ENCODE results near the gene ARL5C.
"Not testable (repeated sequence)": the region's sequence is repeated elsewhere in the genome, so short reads cannot be mapped to it uniquely, and the experiment has no call there.

Gene ARL5C

GRCh38 chr17:39194089-39194984 is 28.4 kb upstream of the ARL5C start:
- no peak for DNase-seq (ENCODE audit: low spot score)

DNA sequence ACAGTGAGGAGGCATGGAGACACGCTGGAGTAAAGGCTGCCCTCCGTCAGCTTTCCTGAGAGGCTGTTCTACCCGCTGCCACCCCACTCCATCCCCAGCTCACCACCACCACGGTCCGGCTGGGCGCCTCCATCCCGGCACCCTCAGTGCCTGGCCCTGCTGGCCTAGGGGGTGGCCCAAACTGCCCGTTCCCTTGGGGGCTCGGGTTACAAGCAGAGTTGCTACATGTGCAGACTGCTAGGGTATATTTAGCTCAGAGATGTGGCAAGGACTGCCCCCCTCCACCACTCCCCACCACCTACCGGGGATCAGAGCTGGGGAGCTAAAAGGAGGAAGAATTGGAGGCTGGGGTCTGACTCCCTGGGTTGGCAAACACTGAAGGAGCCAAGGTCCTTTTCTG is 27.4 kb upstream of the ARL5C start:
- no peak for DNase-seq (ENCODE audit: low spot score)

DNA sequence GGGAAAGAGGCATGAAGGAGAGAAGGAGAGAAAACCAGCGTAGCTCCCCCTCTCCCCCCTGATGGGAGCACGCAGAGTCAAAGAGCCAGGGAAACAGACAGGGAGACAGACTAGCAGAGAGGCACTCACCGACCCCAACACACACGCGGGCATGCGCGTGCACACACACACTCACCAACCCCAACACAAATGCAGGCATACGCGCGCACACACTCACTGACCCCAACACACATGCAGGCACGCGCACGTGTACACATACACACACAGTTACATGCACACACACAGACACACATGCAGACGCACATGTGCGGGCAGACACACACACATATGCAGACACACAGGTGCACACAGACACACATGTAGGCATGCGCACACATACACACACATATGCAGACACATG is 26.9 kb upstream of the ARL5C start:
- no peak for DNase-seq (ENCODE audit: low spot score)

DNA sequence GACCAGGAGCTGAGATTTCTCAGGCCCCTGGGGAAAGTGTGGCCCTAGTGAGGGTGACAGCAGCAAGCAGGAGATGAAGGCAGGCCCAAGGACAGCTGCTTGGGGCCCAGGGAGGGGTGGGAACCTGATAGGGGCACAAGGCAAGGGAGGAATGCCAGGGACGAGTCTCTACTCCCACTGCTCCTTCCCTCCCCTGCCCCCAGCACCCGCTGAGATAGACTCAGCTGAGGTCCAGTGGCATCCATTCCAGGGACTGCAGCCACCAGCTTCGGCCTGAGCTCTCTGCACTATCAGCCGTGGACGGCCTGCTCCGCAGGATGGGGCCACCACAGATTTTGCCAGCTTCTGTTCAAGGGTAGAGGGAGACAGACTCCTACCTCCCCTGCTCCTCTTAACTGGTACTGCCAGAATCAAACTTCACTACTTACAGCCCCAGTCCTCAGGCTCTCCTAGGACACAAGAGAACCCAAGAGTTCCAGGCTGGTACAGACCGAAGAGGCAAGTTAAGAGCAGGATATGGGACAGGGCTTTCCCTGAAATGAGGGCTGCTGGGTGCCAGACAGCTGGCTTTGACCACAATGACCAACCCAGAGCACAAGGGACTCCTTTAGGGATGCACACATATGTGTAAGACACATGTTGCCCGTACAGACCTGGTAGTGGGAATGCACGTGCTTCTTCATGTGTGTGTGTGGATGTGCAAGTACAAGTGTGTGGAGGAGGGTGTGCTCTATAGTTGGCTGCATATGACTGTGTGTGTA is 26.0 kb upstream of the ARL5C start:
- DNase-seq (ENCODE audit: low spot score), result no peak

DNA sequence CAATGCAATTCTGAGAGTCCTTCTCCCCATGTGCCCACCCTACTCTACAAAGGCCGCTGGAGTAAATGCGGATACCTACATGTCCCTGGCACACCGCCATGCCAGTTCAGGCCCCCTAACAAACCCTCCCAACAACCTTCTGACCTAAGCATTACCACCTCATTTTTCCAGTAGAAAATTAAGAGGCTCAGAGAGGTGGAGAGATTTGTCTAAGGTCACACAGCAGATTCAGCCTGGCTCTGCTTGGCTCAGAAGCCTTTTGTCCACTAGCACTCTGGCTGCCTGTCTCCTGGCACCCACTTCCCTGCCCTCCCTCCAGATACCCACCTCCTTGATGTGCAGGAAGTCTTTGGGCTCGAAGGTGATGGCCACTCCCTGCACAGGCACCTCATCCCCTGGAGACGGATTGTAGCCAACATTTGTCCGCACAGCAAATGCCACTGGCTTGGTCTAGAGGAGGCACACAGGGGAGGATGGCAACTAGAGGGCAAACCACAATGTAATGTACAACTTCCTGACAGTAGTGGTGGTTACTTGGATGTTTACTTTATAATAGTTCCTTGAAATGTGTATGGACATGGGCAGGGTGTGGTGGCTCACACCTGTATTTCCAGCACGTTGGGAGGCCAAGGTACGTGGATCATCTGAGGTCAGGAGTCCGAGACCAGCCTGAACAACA is 21.3 kb upstream of the ARL5C start:
- DNase-seq (ENCODE audit: low spot score), result no peak

- DNase-seq (ENCODE audit: low spot score), result no peak
Observed at GRCh38 chr17:39186481-39187002, 20.6 kb upstream of the ARL5C start.

GRCh38 chr17:39183720-39184119 is 17.8 kb upstream of the ARL5C start:
- no peak for DNase-seq (ENCODE audit: low spot score)

DNA sequence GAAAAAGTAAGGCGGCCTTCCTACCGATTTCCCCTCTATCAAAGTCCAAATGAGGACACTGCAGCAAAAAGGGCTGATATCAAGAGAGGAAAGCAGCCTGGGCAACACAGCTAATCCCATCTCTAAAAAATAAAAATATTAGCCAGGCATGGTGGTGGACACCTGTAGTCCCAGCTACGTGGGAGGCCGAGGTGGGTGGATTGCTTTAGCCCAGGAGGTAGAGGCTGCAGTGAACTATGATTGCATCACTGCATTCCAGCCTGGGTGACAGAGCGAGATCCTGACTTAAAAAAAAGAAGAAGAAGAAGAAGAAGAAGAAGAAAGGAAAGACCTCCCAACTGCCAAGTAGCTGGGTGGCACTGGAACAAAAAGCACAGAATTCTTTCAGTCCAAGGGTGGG is 17.1 kb upstream of the ARL5C start:
- DNase-seq (ENCODE audit: low spot score), result no peak

DNA sequence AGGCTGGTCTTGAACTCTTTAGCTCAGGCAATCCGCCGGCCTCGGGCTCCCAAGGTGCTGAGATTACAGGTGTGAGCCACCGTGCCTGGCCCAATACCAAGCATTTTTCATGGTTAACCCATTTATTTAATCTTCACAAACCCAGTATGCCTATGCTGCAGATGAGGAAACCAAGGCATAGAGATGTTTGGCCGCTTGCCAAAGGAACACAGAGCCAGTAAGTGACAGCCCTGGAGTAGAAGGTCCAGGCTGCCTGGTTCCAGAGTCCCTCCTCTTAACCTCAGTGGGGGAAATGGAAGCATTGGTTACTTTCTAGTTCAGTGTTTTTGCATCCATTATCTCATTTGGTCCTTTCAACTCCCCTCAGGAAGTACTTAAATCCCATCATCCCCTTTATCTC is 15.3 kb upstream of the ARL5C start:
- no peak for DNase-seq (ENCODE audit: low spot score)

DNA sequence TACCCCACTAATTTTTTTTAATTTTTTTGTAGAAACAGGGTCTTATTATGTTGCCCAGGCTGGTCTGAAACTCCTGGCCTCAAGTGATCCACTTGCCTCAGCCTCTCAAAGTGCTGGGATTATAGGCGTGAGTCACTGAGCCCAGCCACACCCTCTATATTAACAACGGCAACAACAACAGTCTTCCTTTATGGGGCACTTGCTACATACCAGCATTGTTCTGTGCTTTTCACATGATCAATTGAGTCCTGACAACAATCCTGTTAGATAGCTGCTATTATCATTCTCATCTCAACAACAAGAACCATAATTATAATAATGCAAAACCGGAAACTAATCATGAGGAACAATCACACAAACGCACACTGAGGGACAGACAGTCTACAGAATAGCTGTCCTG is 12.6 kb upstream of the ARL5C start:
- DNase-seq (ENCODE audit: low spot score), result no peak

GRCh38 chr17:39177256-39177655 is 11.3 kb upstream of the ARL5C start:
- no peak for DNase-seq (ENCODE audit: low spot score)

DNA sequence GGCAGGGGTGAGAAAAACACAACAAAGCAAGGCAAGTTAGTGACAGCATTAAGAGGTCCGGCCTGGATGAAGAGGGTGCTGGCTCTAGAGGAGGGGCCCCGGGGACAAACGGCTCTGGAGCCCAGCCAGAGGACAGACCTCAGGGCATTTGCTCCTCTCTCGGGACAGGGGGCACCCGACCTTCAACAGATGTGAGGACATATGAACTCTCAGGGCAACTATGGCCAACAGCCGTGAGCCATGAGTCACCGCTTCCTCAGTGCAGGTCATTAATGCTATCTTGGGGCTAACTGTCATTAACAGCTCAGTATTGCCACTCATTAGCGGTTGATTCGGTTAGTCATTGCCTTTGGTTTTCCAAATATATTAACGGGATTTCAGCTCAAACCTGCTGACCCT is 9.7 kb upstream of the ARL5C start:
- peak; percentile 30 for DNase-seq (ENCODE audit: low spot score)

DNA sequence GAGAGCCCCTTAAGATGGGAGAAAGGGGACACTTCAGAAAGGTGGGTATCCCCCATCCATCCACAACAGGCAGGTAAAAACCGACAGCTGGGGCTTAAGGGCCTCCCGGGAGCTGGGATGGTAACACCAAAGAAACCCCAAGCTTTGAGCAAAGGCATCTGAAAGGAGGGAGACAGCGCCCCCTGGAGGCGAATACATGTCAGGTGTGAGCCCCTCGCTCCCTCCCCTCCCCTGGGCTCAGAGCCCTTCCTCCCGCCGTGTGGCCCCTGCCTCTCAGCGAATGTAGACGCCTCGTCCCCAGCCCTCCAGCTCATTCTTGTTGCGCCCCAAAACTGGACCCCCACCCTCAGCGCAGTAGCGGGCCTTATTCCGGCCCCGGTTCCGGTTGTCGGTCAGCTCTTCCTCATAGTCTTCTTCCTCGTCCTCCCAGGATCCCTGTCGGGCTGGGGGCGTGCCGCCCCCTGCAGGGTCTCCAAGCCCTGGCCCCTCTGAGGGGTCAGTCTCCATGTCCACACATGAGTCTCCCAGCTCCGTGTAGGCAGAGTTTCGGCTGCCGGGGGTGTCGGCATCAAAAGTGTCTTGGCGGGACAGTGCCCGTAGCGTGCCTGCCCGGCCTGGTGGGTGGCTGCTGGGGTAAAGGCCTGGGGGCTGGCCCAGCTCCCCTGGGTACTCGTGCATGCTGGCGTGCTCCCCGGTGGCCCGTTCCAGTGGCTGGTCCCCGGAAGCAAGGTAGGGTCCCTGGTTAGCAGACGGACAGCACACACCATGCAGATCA is 9.1 kb upstream of the ARL5C start:
- peak; percentile 50 for DNase-seq (ENCODE audit: low spot score)

- no peak for DNase-seq (ENCODE audit: low spot score)
Observed at GRCh38 chr17:39173526-39174274, 7.7 kb upstream of the ARL5C start.

DNA sequence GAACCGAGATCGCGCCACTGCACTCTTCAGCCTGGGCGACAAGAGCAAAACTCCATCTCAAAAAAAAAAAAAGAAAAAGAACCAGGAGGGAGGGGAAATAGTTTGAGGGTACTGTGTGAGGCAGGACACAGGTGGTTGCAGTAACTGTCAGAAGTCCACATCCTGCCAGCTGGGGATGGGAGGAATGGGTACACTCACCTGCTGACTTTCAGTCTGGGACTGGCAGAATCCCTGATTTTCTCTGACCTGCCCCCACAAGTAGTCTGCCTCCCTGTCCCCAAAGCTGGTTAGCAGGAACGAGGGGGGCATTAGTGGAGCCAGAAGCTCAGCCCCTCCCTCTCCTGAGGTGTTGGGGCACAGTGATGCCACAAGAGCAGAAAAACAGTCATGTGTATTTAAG is 7.1 kb upstream of the ARL5C start:
- no peak for DNase-seq (ENCODE audit: low spot score)

- DNase-seq (ENCODE audit: low spot score), result no peak
Observed at GRCh38 chr17:39171933-39172332, 6.0 kb upstream of the ARL5C start.

GRCh38 chr17:39170558-39170957 is 4.6 kb upstream of the ARL5C start:
- no peak for DNase-seq (ENCODE audit: low spot score)

- no peak for DNase-seq (ENCODE audit: low spot score)
Observed at GRCh38 chr17:39170109-39170508, 4.1 kb upstream of the ARL5C start.

DNA sequence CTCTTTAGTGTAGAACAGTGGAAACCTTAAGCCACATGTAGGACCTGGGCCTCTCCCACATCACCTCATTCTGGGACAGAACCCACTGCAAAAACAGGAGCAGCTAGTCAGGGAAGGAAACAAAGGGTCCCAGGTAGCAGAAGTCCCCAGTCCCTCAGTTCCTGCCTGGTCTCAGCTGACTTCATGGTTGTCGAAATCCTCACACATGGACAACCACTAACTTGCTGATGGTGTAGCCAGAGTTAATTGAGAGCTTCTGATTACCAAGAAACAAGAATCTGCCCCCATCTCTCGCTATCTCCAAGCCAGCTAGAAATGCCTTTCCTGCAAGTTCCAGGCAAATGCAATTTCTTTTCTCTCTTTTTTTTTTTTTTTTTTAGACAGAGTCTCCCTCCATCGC is 3.6 kb upstream of the ARL5C start:
- no peak for DNase-seq (ENCODE audit: low spot score)

DNA sequence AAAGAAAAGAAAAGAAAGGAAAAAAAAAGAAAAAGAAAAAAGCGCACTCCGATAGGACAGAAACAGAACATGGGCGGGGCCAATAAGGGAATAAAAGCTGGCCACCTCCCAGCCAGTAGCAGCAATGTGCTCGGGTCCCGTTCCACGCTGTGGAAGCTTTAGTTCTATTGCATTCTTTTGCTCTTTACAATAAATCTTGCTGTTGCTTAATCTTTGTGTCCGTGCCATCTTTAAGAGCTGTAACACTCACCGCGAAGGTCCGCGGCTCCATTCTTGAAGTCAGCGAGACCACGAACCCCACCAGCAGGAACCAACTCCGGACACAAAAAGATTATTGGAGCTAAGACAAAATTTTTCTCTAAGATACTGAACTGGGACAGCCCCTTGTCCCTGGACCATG is 3.1 kb upstream of the ARL5C start:
- no peak for DNase-seq (ENCODE audit: low spot score)

DNA sequence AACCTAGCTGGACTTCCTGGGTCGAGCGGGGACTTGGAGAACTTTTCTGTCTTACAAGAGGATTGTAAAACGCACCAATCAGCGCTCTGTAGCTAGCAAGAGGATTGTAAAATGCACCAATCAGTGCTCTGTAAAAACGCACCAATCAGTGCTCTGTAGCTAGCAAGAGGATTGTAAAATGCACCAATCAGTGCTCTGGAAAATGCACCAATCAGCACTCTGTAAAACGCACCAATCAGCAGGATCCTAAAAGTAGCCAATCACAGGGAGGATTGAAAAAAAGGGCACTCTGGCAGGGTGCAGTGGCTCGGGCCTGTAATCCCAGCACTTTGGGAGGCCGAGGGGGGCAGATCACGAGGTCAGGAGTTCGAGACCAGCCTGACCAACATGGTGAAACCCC is 2.5 kb upstream of the ARL5C start:
- DNase-seq (ENCODE audit: low spot score), result not testable (repeated sequence)

Measured in kidney tubule cell (primary cell).